Ovary (tissue), 3 donors: ENCODE measurements around the gene TENM3.

Experiments used
- EP300 ChIP-seq: sonication (generic); formaldehyde crosslinking; IDR thresholded peaks from one replicate; pipeline ENCODE4 v1.6.1; 2017; ENCODE audit warnings: antibody characterized with exemption
- POLR2A ChIP-seq: fragments of 450-650 bp; IDR thresholded peaks from one replicate; pipeline ENCODE4 v1.6.1; 2017; ENCODE audit warnings: antibody characterized with exemption, mild to moderate bottlenecking, moderate library complexity
- TF ChIP-seq, protein P1 (sequence below), 3 donors: fragments of 450-650 bp in 2 of 3; fragments of 200-600 bp in 1 of 3; IDR thresholded peaks; one replicate each; pipeline versions ENCODE4 v1.5.1 to v1.8.0; 2016 to 2022; ENCODE audit warnings: antibody characterized with exemption in 3 of 3, mild to moderate bottlenecking in 1 of 3
- donor health status: DM: no; HTN: no; CAD: no.

DNA sequence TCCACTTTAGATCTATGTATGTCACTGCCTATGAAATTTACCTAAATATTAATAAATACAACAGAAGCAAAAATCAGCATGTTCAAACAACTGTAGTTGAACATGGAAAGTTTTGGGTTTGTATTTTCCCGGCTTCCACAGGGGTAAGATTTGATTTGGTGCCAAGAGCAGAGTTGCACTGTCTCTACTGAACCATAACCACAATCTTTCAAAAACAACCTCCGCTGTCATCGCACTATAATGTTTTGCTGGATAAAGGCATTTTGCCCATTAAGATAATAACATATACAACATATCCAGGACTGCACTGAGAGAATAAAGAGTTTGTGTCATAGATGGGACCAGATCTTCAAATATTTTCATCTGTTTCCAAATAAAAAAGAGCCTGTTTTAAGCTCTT, 94.9 kb downstream of the TENM3 start:
- TF ChIP-seq, protein P1, sequence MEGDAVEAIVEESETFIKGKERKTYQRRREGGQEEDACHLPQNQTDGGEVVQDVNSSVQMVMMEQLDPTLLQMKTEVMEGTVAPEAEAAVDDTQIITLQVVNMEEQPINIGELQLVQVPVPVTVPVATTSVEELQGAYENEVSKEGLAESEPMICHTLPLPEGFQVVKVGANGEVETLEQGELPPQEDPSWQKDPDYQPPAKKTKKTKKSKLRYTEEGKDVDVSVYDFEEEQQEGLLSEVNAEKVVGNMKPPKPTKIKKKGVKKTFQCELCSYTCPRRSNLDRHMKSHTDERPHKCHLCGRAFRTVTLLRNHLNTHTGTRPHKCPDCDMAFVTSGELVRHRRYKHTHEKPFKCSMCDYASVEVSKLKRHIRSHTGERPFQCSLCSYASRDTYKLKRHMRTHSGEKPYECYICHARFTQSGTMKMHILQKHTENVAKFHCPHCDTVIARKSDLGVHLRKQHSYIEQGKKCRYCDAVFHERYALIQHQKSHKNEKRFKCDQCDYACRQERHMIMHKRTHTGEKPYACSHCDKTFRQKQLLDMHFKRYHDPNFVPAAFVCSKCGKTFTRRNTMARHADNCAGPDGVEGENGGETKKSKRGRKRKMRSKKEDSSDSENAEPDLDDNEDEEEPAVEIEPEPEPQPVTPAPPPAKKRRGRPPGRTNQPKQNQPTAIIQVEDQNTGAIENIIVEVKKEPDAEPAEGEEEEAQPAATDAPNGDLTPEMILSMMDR (IDR thresholded peaks at IDR 0.05), result no peak
- TF ChIP-seq POLR2A (no peak), EP300 (no peak)
